ENCODE measurements around the gene LRRC71.
A peak's percentile ranks its signal among the peaks of the same experiment; 100 is the strongest.
"Not testable (repeated sequence)": the region's sequence is repeated elsewhere in the genome, so short reads cannot be mapped to it uniquely, and the experiment has no call there.

The LRRC71 gene

GRCh38 chr1:156908541-156908940 is 11.9 kb upstream of the LRRC71 start:
- no peak for DNase-seq

- no peak for DNase-seq
Observed at GRCh38 chr1:156908955-156909354, 11.5 kb upstream of the LRRC71 start.

- DNase-seq, result no peak
Observed at GRCh38 chr1:156909671-156910070, 10.8 kb upstream of the LRRC71 start.

- DNase-seq, result peak; percentile 42
Observed at GRCh38 chr1:156910309-156910782, 10.1 kb upstream of the LRRC71 start.

- no peak for DNase-seq
Observed at GRCh38 chr1:156911577-156912298, 8.7 kb upstream of the LRRC71 start.

- no peak for DNase-seq
Observed at GRCh38 chr1:156912310-156912709, 8.1 kb upstream of the LRRC71 start.

- DNase-seq, result no peak
Observed at GRCh38 chr1:156912861-156913808, 7.3 kb upstream of the LRRC71 start.

GRCh38 chr1:156913809-156914387 is 6.5 kb upstream of the LRRC71 start:
- DNase-seq, result no peak

GRCh38 chr1:156914440-156914856 is 6.0 kb upstream of the LRRC71 start:
- DNase-seq, result no peak

- no peak for DNase-seq
Observed at GRCh38 chr1:156921053-156921529, 659 bp downstream of the LRRC71 start.

- no peak for DNase-seq
Observed at GRCh38 chr1:156922986-156923669, 2.7 kb downstream of the LRRC71 start.

GRCh38 chr1:156923670-156924477 is 3.4 kb downstream of the LRRC71 start:
- no peak for DNase-seq

GRCh38 chr1:156924478-156925153 is 4.2 kb downstream of the LRRC71 start:
- no peak for DNase-seq

GRCh38 chr1:156925154-156926010 is 5.0 kb downstream of the LRRC71 start:
- no peak for DNase-seq

- no peak for DNase-seq
Observed at GRCh38 chr1:156926175-156926574, 5.7 kb downstream of the LRRC71 start.

- not testable (repeated sequence) for DNase-seq
Observed at GRCh38 chr1:156926695-156927094, 6.3 kb downstream of the LRRC71 start.

- DNase-seq, result peak; percentile 51
Observed at GRCh38 chr1:156927215-156928042, 7.0 kb downstream of the LRRC71 start.

GRCh38 chr1:156928043-156928602 is 7.7 kb downstream of the LRRC71 start:
- no peak for DNase-seq
